Activated B cell treated with CpG ODN at 0.5 μM for 24 hours (primary cell): Measurements from ENCODE around the gene ATG13. TPM values are rescaled to one million over a fixed set of nuclear protein-coding genes. Genes with fewer than 3 reads are reported as not detected.
"Not testable (repeated sequence)": the region's sequence is repeated elsewhere in the genome, so short reads cannot be mapped to it uniquely, and the experiment has no call there.

Experiments used
- ATAC-seq: fragments of 200-7000 bp; cut with Tn5 transposase; one replicate; pipeline ENCODE4 v1.10.0; 2021; ENCODE audit warnings: low read depth, mild to moderate bottlenecking, moderate library complexity
- CTCF ChIA-PET: fragments of 350-600 bp; sonication (Branson Sonifier 250); formaldehyde crosslinking; loops from one replicate; lab custom pipeline; 2021; ENCODE audit warnings: antibody characterized with exemption; lab: Charles Lee
- POLR2A ChIA-PET: fragments of 350-600 bp; sonication (Branson Sonifier 250); formaldehyde crosslinking; loops from one replicate; lab custom pipeline; 2021; ENCODE audit warnings: antibody characterized with exemption; lab: Charles Lee
- DNase-seq: peaks from one replicate; pipeline ENCODE4 v3.0.0; 2022
- H3K27ac Mint-ChIP-seq: one replicate; pipeline ENCODE4 v1.8.0; 2020; ENCODE audit warnings: mixed read lengths
- H3K27me3 Mint-ChIP-seq: one replicate; pipeline ENCODE4 v1.8.0; 2021; ENCODE audit warnings: mixed read lengths
- H3K36me3 Mint-ChIP-seq: one replicate; pipeline ENCODE4 v1.8.0; 2021; ENCODE audit warnings: low read depth, mixed read lengths
- H3K4me1 Mint-ChIP-seq: one replicate; pipeline ENCODE4 v1.8.0; 2021; ENCODE audit warnings: mixed read lengths
- H3K4me3 Mint-ChIP-seq: one replicate; pipeline ENCODE4 v1.8.0; 2020; ENCODE audit warnings: mild to moderate bottlenecking, mixed read lengths
- H3K9me3 Mint-ChIP-seq: one replicate; pipeline ENCODE4 v1.8.0; 2020; ENCODE audit warnings: mixed read lengths
- intact Hi-C: fragments of 100-400 bp; cut with micrococcal nuclease; formaldehyde crosslinking; loops from one replicate; pipeline ENCODE4 v1.15.1; 2024
- total RNA-seq: library from RNA; stranded (reverse); gene quantifications from 2 replicates; pipeline ENCODE4 v1.2.3, GENCODE V29; 2022
- TF ChIP-seq, protein P1 (sequence below): fragments of 200-600 bp; IDR thresholded peaks from one replicate; pipeline ENCODE4 v1.8.0; 2022; ENCODE audit warnings: antibody characterized with exemption, mild to moderate bottlenecking

ATG13 gene
- total RNA-seq, 1 donor from 2014 or later = 73.7 TPM

DNA sequence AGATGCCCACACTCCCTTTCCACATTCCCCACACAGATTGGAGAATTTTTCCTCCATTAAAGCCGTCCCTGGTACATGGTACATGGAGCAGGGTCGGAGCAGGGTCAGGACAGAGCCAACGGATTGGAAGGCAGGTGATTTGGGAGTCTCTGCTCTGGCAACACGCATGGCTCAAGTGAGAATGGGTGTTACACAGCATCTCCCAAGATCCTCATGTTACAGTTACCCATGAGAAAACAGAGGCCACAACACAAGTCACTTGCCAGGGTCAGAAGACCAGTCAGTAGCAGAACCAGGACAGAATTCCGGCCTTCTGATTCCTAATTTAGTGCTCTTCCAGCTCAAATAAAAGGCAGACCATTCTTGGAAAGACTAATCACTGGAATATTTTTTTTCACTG is 94.0 kb downstream of the ATG13 start:
- intact Hi-C loops = no loop called here
- Mint-ChIP-seq H3K4me3 (no peak overlapping the region), H3K27me3 (no peaks in the 10 kb centered on the region), H3K4me1 (no peaks in the 10 kb centered on the region), H3K36me3 (peaks cover 15% of the 10 kb centered on the region), H3K27ac (no peak overlapping the region), H3K9me3 (no peaks in the 10 kb centered on the region)
- ChIA-PET POLR2A (interaction anchor here (0.9 kb wide), 1 partner anchor 10 kb away, joined by 3 read pairs; the partner anchor contains the start of genes ARHGAP1 and ZNF408), CTCF (no interaction called here)
- DNase-seq (no peak), ATAC-seq (no peak)
- TF ChIP-seq, protein P1, sequence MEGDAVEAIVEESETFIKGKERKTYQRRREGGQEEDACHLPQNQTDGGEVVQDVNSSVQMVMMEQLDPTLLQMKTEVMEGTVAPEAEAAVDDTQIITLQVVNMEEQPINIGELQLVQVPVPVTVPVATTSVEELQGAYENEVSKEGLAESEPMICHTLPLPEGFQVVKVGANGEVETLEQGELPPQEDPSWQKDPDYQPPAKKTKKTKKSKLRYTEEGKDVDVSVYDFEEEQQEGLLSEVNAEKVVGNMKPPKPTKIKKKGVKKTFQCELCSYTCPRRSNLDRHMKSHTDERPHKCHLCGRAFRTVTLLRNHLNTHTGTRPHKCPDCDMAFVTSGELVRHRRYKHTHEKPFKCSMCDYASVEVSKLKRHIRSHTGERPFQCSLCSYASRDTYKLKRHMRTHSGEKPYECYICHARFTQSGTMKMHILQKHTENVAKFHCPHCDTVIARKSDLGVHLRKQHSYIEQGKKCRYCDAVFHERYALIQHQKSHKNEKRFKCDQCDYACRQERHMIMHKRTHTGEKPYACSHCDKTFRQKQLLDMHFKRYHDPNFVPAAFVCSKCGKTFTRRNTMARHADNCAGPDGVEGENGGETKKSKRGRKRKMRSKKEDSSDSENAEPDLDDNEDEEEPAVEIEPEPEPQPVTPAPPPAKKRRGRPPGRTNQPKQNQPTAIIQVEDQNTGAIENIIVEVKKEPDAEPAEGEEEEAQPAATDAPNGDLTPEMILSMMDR = no peak

GRCh38 chr11:46712874-46713576 is 95.7 kb downstream of the ATG13 start:
- ATAC-seq = no peak
- no peaks in the 10 kb centered on the region for H3K9me3 Mint-ChIP-seq
- DNase-seq = no peak
- intact Hi-C loops = no loop called here
- TF ChIP-seq, protein P1 = no peak
- ChIA-PET POLR2A (interaction anchor here (0.7 kb wide), 1 partner anchor 17 kb away, joined by 3 read pairs; no protein-coding TSS in a partner anchor), CTCF (no interaction called here)
- no peak overlapping the region for H3K4me3 Mint-ChIP-seq
- no peak overlapping the region for H3K27ac Mint-ChIP-seq
- H3K36me3 Mint-ChIP-seq = no peaks in the 10 kb centered on the region
- H3K27me3 Mint-ChIP-seq = no peaks in the 10 kb centered on the region
- H3K4me1 Mint-ChIP-seq = no peaks in the 10 kb centered on the region

DNA sequence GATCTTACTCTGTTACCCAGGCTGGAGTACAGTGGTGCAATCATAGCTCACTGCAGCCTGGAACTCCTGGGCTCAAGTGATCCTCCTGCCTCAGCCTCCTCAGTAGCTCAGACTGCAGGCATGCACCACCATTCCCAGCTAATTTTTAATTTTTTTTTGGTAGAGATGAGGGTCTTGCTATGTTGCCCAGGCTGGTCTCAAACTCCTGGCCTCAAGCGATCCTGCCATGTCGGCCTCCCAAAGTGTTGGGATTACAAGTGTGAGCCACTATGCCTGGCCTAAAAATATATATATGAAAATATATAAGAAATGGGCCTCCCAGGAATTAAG is 100.4 kb downstream of the ATG13 start:
- H3K27me3 Mint-ChIP-seq, intact Hi-C loops, H3K9me3 Mint-ChIP-seq, DNase-seq, ATAC-seq, H3K36me3 Mint-ChIP-seq, CTCF ChIA-PET, H3K27ac Mint-ChIP-seq, H3K4me1 Mint-ChIP-seq, H3K4me3 Mint-ChIP-seq: not testable (repeated sequence)
- POLR2A ChIA-PET = interaction anchor here (0.7 kb wide), 1 partner anchor 1820 kb away, joined by 5 read pairs; no protein-coding TSS in a partner anchor

DNA sequence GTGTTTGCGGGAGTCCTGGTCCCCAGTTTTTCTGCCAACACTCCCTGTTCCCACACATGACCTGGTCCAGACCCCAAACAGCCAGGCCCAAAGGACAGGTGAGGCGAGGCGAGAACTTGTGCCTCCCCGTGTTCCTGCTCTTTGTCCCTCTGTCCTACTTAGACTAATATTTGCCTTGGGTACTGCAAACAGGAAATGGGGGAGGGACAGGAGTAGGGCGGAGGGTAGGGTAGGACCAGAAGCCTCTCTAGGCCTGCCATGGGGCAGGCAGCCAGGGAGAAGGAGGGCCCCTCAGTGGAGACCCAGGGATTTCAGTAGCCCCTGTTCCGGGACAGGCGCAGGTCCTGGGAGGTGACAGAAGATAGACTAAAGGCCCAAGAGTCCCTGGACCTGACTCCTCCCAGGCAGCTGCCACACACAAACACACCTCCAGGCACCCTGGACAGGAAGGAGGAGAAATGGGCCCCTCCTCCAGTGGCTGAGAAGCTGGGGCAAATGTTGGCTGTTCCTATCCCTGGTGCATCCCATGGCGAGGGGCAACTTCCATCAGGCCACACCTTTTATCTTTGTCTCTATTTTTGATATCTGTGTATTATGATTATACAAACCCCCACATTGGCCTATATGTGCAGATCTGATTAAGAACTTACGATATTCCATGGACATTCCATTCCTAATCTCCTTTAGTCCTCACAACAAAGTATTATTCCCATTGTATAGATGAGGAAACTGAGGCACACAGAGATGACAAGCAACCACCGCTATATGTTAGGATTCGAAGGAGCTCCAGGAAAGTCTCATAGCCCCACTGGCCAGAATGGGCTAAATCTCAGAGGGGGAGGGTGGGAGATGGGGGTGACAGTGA is 101.0 kb downstream of the ATG13 start:
- Mint-ChIP-seq H3K4me1 (no peaks in the 10 kb centered on the region), H3K27ac (no peak overlapping the region), H3K9me3 (no peaks in the 10 kb centered on the region), H3K36me3 (no peaks in the 10 kb centered on the region), H3K27me3 (peaks cover 3% of the 10 kb centered on the region), H3K4me3 (no peak overlapping the region)
- ChIA-PET POLR2A (interaction anchor here (0.7 kb wide), 1 partner anchor 1819 kb away, joined by 5 read pairs; no protein-coding TSS in a partner anchor), CTCF (no interaction called here)
- ATAC-seq = no peak
- DNase-seq = no peak
- intact Hi-C loops = no loop called here
- TF ChIP-seq, protein P1 = no peak

DNA sequence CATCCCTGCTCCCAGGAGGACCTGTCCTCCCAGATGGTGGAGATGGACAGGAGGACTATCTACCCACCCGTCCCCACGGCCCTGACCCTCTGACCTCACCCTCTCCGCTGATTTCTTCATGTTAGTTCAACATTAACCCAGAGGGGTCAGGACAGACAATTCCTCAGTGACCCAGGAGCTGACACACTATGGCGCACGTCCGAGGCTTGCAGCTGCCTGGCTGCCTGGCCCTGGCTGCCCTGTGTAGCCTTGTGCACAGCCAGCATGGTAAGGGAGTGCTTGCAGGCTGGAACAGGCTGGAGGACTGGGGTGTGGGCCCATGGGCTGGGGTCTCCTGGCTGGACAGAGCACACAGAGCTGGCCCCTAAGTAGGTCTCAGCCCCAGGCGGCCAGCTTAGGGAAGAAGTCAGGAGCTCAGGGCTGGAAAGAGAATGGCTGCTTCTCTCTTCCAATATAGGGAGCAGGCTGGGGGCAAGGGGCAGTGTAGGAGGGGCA is 101.7 kb downstream of the ATG13 start, which contains the start of gene F2:
Gene F2, plus strand, starts transcription at position 166 of the 495 bp plus-strand sequence. Its CDS starts 23 bp downstream, at position 189.
- ChIA-PET POLR2A (no interaction called here), CTCF (no interaction called here)
- H3K27ac Mint-ChIP-seq = no peak within 1 kb of the TSS
- TF ChIP-seq, protein P1 = no peak
- intact Hi-C loops = no loop called here
- no peaks in the 10 kb centered on the region for H3K9me3 Mint-ChIP-seq
- H3K36me3 Mint-ChIP-seq = no peaks in the 10 kb centered on the region
- H3K4me3 Mint-ChIP-seq = no peak within 1 kb of the TSS
- no peak for ATAC-seq
- H3K4me1 Mint-ChIP-seq = peaks cover under 1% of the 10 kb centered on the region
- H3K27me3 Mint-ChIP-seq = peaks cover 3% of the 10 kb centered on the region
- no peak for DNase-seq
